Spinal cord (tissue), 10 donors: ENCODE data around the gene SPTBN1. TPM values are rescaled to one million over a fixed set of nuclear protein-coding genes. Genes with fewer than 3 reads are reported as not detected.

Experiments used
- DNase-seq, 6 donors: peaks; one replicate each; pipeline versions ENCODE4 v3.0.0 to v3.0.0-alpha.2; 2013 to 2015; ENCODE audit warnings: low spot score in 6 of 6, low read depth in 4 of 6
- H3K27ac ChIP-seq: one replicate; pipeline ENCODE4 v1.5.1; 2013; ENCODE audit warnings: low read depth, low read length, control low read depth
- H3K27me3 ChIP-seq: one replicate; pipeline ENCODE4 v1.6.1; 2013; ENCODE audit warnings: low read length; ENCODE audit not compliant: control insufficient read depth, insufficient read depth
- H3K36me3 ChIP-seq: one replicate; pipeline ENCODE4 v1.6.1; 2013; ENCODE audit warnings: low read length; ENCODE audit not compliant: control insufficient read depth, insufficient read depth
- H3K4me1 ChIP-seq: one replicate; pipeline ENCODE4 v1.6.1; 2013; ENCODE audit warnings: low read length; ENCODE audit not compliant: control insufficient read depth, insufficient read depth
- H3K4me3 ChIP-seq: one replicate; pipeline ENCODE4 v1.5.1; 2013; ENCODE audit warnings: low read depth, low read length, control low read depth
- H3K9me3 ChIP-seq: one replicate; pipeline ENCODE4 v1.6.1; 2013; ENCODE audit warnings: low read length; ENCODE audit not compliant: control insufficient read depth, insufficient read depth
- WGBS: methylation state at CpG from one replicate; pipeline ENCODE4 v1.1.5; 2013; ENCODE audit warnings: missing lambda C conversion rate; ENCODE audit not compliant: insufficient coverage; 5-methylcytosine and 5-hydroxymethylcytosine counted together
- polyA plus RNA-seq, 2 donors: library from polyadenylated mRNA; unstranded; fragments of 120-200 nt; gene quantifications; one replicate each; pipeline ENCODE4 v1.2.1, GENCODE V29; 2013; ENCODE audit not compliant: insufficient read length in 2 of 2
- total RNA-seq, 2 donors: library from RNA; depleted of rRNA in 1 of 2; stranded (reverse); fragments of 120-200 nt in 1 of 2; fragments of >200 nt in 1 of 2; gene quantifications; one replicate each; pipeline versions ENCODE4 v1.2.3 to v1.2.4, GENCODE V29; 2013 to 2014
- donor health status: healthy.

SPTBN1 gene
- total and polyA plus RNA-seq, 4 donors, result 351 to 501 (median 426) TPM

DNA sequence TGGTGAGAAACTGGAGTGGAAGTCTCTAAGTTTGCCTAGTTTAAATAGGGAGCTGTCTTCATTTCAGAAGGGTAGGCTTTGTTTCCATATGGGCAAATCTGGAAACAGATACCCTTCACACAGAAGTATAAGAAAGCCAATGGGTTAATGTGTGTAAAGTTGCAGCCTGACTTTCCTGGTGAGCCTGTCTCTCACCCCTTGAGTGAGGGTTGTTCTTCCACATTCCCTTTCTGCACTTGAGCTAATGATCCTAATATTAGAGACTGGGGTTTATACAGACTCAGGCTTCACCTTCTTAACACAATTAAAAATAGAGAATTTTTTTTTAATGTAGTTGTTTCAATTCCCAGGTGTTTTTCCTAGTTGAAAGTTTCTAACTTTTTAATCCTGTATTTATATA lies 158.7 kb downstream of the SPTBN1 start:
- no peak overlapping the region for H3K4me3 ChIP-seq
- H3K27ac ChIP-seq, result no peak overlapping the region
- H3K27me3 ChIP-seq, result no peaks in the 10 kb centered on the region
- DNase-seq, result no peak
- peaks cover 7% of the 10 kb centered on the region for H3K4me1 ChIP-seq
- peaks cover 10% of the 10 kb centered on the region for H3K36me3 ChIP-seq
- H3K9me3 ChIP-seq, result no peaks in the 10 kb centered on the region

DNA sequence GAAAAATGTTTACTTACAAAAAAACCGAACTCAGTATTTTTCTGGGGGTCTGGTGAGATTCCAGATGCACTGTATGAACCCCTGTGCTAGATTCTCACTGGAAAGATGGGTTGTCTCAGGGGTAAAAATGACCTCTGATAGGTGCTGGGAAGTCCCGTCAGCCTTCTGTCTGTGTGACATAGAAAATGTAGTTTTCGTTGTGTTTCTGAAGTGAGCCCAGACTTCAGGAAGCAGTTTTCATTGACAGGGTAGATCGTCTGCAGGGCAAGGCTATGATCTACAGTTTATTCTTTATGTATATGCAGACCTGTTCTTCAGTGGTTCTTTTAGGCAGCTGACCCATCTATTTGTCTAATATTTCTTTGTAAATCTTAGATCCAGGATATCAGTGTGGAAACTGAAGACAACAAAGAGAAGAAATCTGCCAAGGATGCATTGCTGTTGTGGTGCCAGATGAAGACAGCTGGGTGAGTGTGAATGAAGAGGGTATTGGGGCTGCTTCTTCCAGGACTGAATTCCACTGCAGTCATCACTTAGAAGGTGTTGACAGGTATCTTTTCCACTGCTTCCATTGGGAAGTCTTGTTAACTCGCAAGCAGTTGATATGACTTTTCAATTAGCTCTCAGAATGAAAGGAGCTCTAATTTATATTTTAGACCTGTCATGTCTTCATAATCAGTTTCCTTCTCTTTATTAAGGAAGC lies 159.9 kb downstream of the SPTBN1 start:
- Histone ChIP-seq H3K4me1 (peaks cover 7% of the 10 kb centered on the region), H3K4me3 (no peak overlapping the region), H3K27me3 (no peaks in the 10 kb centered on the region), H3K36me3 (peaks cover 13% of the 10 kb centered on the region), H3K27ac (no peak overlapping the region), H3K9me3 (no peaks in the 10 kb centered on the region)
- WGBS, result 98% methylated on average over 4 of the region's 5 CpGs
- DNase-seq, result no peak

- Histone ChIP-seq H3K27me3 (no peaks in the 10 kb centered on the region), H3K27ac (no peak overlapping the region), H3K9me3 (no peaks in the 10 kb centered on the region), H3K4me1 (peaks cover 4% of the 10 kb centered on the region), H3K36me3 (peaks cover 12% of the 10 kb centered on the region), H3K4me3 (no peak overlapping the region)
- 54% methylated on average over 2 of the region's 7 CpGs for WGBS
- no peak for DNase-seq
Measured at GRCh38 chr2:54617409-54617808, 161.3 kb downstream of the SPTBN1 start.

GRCh38 chr2:54618646-54619565 lies 162.8 kb downstream of the SPTBN1 start:
- no peak for DNase-seq
- no CpG with 5 or more reads among the region's 5 CpGs for WGBS
- H3K4me3 ChIP-seq, result no peak overlapping the region
- no peaks in the 10 kb centered on the region for H3K4me1 ChIP-seq
- peak overlapping the region; percentile 55 for H3K27ac ChIP-seq
- H3K9me3 ChIP-seq, result no peaks in the 10 kb centered on the region
- no peaks in the 10 kb centered on the region for H3K27me3 ChIP-seq
- H3K36me3 ChIP-seq, result peaks cover 17% of the 10 kb centered on the region

DNA sequence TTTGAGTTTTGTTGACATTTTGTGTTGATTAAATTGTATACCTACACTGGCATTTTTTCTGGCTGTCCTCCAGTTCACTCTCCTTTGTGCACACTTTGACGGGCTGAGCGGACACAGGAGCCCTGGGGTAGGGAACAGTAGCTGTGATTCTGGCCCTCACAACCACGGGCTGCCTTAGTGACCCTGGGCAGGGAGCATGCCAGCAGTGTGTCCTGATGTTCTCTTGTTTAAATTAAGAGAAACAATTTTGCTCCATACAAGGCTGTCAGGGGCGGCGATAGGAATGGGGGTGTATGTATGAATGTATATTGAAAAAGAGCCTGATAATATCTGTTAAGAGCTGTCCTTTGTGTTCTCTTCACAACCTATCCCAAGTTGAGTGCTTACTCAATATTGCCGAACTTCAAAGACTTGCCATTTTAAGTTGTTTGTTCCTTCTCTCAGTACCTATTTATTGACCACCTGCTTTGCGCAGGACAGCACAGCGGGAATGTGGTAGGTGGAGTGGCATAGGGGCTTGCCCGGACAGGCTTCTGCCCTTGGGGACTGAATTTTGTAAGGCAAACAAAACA lies 163.6 kb downstream of the SPTBN1 start:
- no peak overlapping the region for H3K4me3 ChIP-seq
- no peaks in the 10 kb centered on the region for H3K9me3 ChIP-seq
- WGBS, result 51% methylated on average over 3 of the region's 9 CpGs
- no peaks in the 10 kb centered on the region for H3K27me3 ChIP-seq
- H3K36me3 ChIP-seq, result peaks cover 18% of the 10 kb centered on the region
- no peak for DNase-seq
- H3K27ac ChIP-seq, result no peak overlapping the region
- H3K4me1 ChIP-seq, result no peaks in the 10 kb centered on the region

GRCh38 chr2:54620948-54621347 lies 164.8 kb downstream of the SPTBN1 start:
- no peak overlapping the region for H3K27ac ChIP-seq
- no peak for DNase-seq
- H3K27me3 ChIP-seq, result no peaks in the 10 kb centered on the region
- H3K4me1 ChIP-seq, result no peaks in the 10 kb centered on the region
- peaks cover 29% of the 10 kb centered on the region for H3K36me3 ChIP-seq
- WGBS, result 94% methylated on average over 5 of the region's 5 CpGs
- H3K9me3 ChIP-seq, result no peaks in the 10 kb centered on the region
- H3K4me3 ChIP-seq, result no peak overlapping the region

- Histone ChIP-seq H3K4me3 (no peak overlapping the region), H3K27me3 (no peaks in the 10 kb centered on the region), H3K4me1 (no peaks in the 10 kb centered on the region), H3K9me3 (no peaks in the 10 kb centered on the region), H3K27ac (no peak overlapping the region), H3K36me3 (peaks cover 49% of the 10 kb centered on the region)
- WGBS, result 72% methylated on average over 11 of the region's 12 CpGs
- peak in 2 of 6 donors; percentile 30 to 32 for DNase-seq
Measured at GRCh38 chr2:54624591-54625071, 168.5 kb downstream of the SPTBN1 start.

- Histone ChIP-seq H3K36me3 (peaks cover 59% of the 10 kb centered on the region), H3K9me3 (no peaks in the 10 kb centered on the region), H3K4me3 (no peak overlapping the region), H3K27ac (no peak overlapping the region), H3K4me1 (peaks cover under 1% of the 10 kb centered on the region), H3K27me3 (no peaks in the 10 kb centered on the region)
- WGBS, result 100% methylated on average over 4 of the region's 7 CpGs
- DNase-seq, result no peak
Measured at GRCh38 chr2:54626131-54626530, 170.0 kb downstream of the SPTBN1 start.

- Histone ChIP-seq H3K4me1 (peaks cover 4% of the 10 kb centered on the region), H3K27ac (no peak overlapping the region)
- WGBS, result no CpG with 5 or more reads among the region's 2 CpGs
Measured at GRCh38 chr2:54626884-54627283, 170.8 kb downstream of the SPTBN1 start.

More at GRCh38 chr2:54626884-54627283, 170.8 kb downstream of the SPTBN1 start:
- Histone ChIP-seq H3K27me3 (no peaks in the 10 kb centered on the region), H3K36me3 (peaks cover 67% of the 10 kb centered on the region), H3K9me3 (no peaks in the 10 kb centered on the region), H3K4me3 (no peak overlapping the region)
- DNase-seq, result no peak
